HCT116 (cell line): ENCODE data around the gene SMAD2.

ENCODE experiments used
- EZH2 ChIP-seq: fragments of 200-600 bp; sonication (generic); IDR thresholded peaks from 2 replicates; pipeline ENCODE4 v1.6.1; 2017; ENCODE audit warnings: antibody characterized with exemption, mixed run types
- POLR2A ChIP-seq: IDR thresholded peaks from 2 replicates; pipeline ENCODE4 v1.7.0; 2011; ENCODE audit warnings: borderline replicate concordance; ENCODE audit not compliant: insufficient read depth, insufficient read length; ENCODE audit errors: extremely low read depth
- REST ChIP-seq: IDR thresholded peaks from 2 replicates; pipeline ENCODE4 v1.6.1; 2012; ENCODE audit warnings: low read depth
- SP1 ChIP-seq: IDR thresholded peaks from 2 replicates; pipeline ENCODE4 v1.6.1; 2012; ENCODE audit warnings: low read depth
- YY1 ChIP-seq: IDR thresholded peaks from 2 replicates; pipeline ENCODE4 v1.6.1; 2011; ENCODE audit warnings: low read length, low read depth, moderate library complexity, mild to moderate bottlenecking; ENCODE audit not compliant: insufficient replicate concordance; ENCODE audit errors: extremely low read depth
- TF ChIP-seq, protein P1 (sequence below), 3 experiments: fragments of 200-600 bp in 1 of 3; sonication (generic) in 1 of 3; IDR thresholded peaks in 2 of 3; conservative IDR thresholded peaks in 1 of 3; 2 replicates each; pipeline ENCODE4 v1.5.1; 2012 to 2017; ENCODE audit warnings: low read depth in 2 of 3, low read length in 2 of 3, antibody characterized with exemption in 1 of 3, borderline replicate concordance in 1 of 3, control low read depth in 1 of 3, mild to moderate bottlenecking in 1 of 3, mixed read lengths in 1 of 3, mixed run types in 1 of 3, moderate library complexity in 1 of 3; ENCODE audit not compliant: insufficient read depth in 1 of 3

- no peak for TF ChIP-seq SP1
- TF ChIP-seq YY1: no peak
- TF ChIP-seq, protein P1, sequence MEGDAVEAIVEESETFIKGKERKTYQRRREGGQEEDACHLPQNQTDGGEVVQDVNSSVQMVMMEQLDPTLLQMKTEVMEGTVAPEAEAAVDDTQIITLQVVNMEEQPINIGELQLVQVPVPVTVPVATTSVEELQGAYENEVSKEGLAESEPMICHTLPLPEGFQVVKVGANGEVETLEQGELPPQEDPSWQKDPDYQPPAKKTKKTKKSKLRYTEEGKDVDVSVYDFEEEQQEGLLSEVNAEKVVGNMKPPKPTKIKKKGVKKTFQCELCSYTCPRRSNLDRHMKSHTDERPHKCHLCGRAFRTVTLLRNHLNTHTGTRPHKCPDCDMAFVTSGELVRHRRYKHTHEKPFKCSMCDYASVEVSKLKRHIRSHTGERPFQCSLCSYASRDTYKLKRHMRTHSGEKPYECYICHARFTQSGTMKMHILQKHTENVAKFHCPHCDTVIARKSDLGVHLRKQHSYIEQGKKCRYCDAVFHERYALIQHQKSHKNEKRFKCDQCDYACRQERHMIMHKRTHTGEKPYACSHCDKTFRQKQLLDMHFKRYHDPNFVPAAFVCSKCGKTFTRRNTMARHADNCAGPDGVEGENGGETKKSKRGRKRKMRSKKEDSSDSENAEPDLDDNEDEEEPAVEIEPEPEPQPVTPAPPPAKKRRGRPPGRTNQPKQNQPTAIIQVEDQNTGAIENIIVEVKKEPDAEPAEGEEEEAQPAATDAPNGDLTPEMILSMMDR (IDR thresholded peaks at IDR 0.05 in 2 of 3, conservative IDR thresholded peaks at IDR 0.05 in 1 of 3; ENCODE audit: borderline replicate concordance in 1 of 3, insufficient read depth in 1 of 3, low read depth in 2 of 3, low read length in 2 of 3): no peak
- no peak for TF ChIP-seq EZH2
- no peak for TF ChIP-seq REST
- TF ChIP-seq POLR2A: no peak
Observed at GRCh38 chr18:47773931-47774330, 156.5 kb downstream of the SMAD2 start.
